H9 (cell line): ENCODE results near the gene PLCD3. TPM values are rescaled to one million over a fixed set of nuclear protein-coding genes. Genes with fewer than 3 reads are reported as not detected.

ENCODE experiments used
- DNase-seq: peaks from one replicate; pipeline ENCODE4 v3.0.0-alpha.2; 2017
- H2AFZ ChIP-seq: one replicate; pipeline ENCODE4 v1.6.1; 2013; ENCODE audit warnings: mild to moderate bottlenecking, low read length, control low read depth, moderate library complexity
- H2AK5ac ChIP-seq: 2 replicates; pipeline ENCODE4 v1.6.1; 2013; ENCODE audit warnings: low read length, control low read depth, mixed read lengths; ENCODE audit not compliant: insufficient read length
- H2BK120ac ChIP-seq: one replicate; pipeline ENCODE4 v1.6.1; 2013; ENCODE audit warnings: low read depth, mild to moderate bottlenecking, low read length, control low read depth, inconsistent platforms; ENCODE audit not compliant: poor library complexity, severe bottlenecking
- H2BK12ac ChIP-seq: 2 replicates; pipeline ENCODE4 v1.6.1; 2013; ENCODE audit warnings: low read length, control low read depth, mixed read lengths, low read depth; ENCODE audit not compliant: insufficient read length
- H2BK15ac ChIP-seq: 2 replicates; pipeline ENCODE4 v1.6.1; 2013; ENCODE audit warnings: low read depth, low read length, control low read depth
- H2BK20ac ChIP-seq: one replicate; pipeline ENCODE4 v1.6.1; 2013; ENCODE audit warnings: low read depth, mild to moderate bottlenecking, low read length, control low read depth, inconsistent platforms; ENCODE audit not compliant: poor library complexity, severe bottlenecking
- H2BK5ac ChIP-seq: 2 replicates; pipeline ENCODE4 v1.6.1; 2013; ENCODE audit warnings: low read length, control low read depth, mixed read lengths; ENCODE audit not compliant: insufficient read length
- H3K14ac ChIP-seq: 2 replicates; pipeline ENCODE4 v1.6.1; 2013; ENCODE audit warnings: low read length, control low read depth; ENCODE audit not compliant: insufficient read depth
- H3K18ac ChIP-seq: 2 replicates; pipeline ENCODE4 v1.6.1; 2013; ENCODE audit warnings: low read depth, mild to moderate bottlenecking, mixed read lengths, low read length, control low read depth; ENCODE audit not compliant: insufficient read length
- H3K23ac ChIP-seq: 2 replicates; pipeline ENCODE4 v1.6.1; 2013; ENCODE audit warnings: low read length, control low read depth, mixed read lengths, low read depth; ENCODE audit not compliant: insufficient read length
- H3K23me2 ChIP-seq: 2 replicates; pipeline ENCODE4 v1.6.1; 2013; ENCODE audit warnings: low read depth, mild to moderate bottlenecking, mixed read lengths, low read length, control low read depth; ENCODE audit not compliant: insufficient read length, poor library complexity, severe bottlenecking
- H3K27ac ChIP-seq: 2 replicates; pipeline ENCODE4 v1.5.1; 2013; ENCODE audit warnings: low read length, control low read depth, mixed read lengths, low read depth; ENCODE audit not compliant: insufficient read length
- H3K27me3 ChIP-seq: 2 replicates; pipeline ENCODE4 v1.6.1; 2013; ENCODE audit warnings: low read length, control low read depth, inconsistent platforms; ENCODE audit not compliant: insufficient read depth
- H3K4ac ChIP-seq: 2 replicates; pipeline ENCODE4 v1.6.1; 2013; ENCODE audit warnings: low read depth, mild to moderate bottlenecking, control low read depth, inconsistent platforms, low read length, moderate library complexity
- H3K4me1 ChIP-seq: 2 replicates; pipeline ENCODE4 v1.6.1; 2013; ENCODE audit warnings: low read length, control low read depth, inconsistent platforms; ENCODE audit not compliant: insufficient read depth
- H3K4me2 ChIP-seq: 2 replicates; pipeline ENCODE4 v1.6.1; 2013; ENCODE audit warnings: low read length, control low read depth, mixed read lengths; ENCODE audit not compliant: insufficient read length, insufficient read depth
- H3K56ac ChIP-seq: 2 replicates; pipeline ENCODE4 v1.6.1; 2013; ENCODE audit warnings: low read depth, mild to moderate bottlenecking, mixed read lengths, low read length, control low read depth; ENCODE audit not compliant: insufficient read length
- H3K79me1 ChIP-seq: 2 replicates; pipeline ENCODE4 v1.6.1; 2013; ENCODE audit warnings: low read depth, mild to moderate bottlenecking, moderate library complexity, low read length, control low read depth, inconsistent platforms; ENCODE audit not compliant: insufficient read depth, poor library complexity, severe bottlenecking
- H3K79me2 ChIP-seq: 2 replicates; pipeline ENCODE4 v1.6.1; 2013; ENCODE audit warnings: low read length, control low read depth, inconsistent platforms; ENCODE audit not compliant: insufficient read depth
- H3K9ac ChIP-seq: 2 replicates; pipeline ENCODE4 v1.6.1; 2013; ENCODE audit warnings: low read length, control low read depth, mixed read lengths; ENCODE audit not compliant: insufficient read length; ENCODE audit errors: extremely low read depth
- H3K9me3 ChIP-seq: one replicate; pipeline ENCODE4 v1.6.1; 2013; ENCODE audit warnings: low read depth, low read length, inconsistent platforms; ENCODE audit not compliant: control insufficient read depth
- H3T11ph ChIP-seq: one replicate; pipeline ENCODE4 v1.6.1; 2013; ENCODE audit warnings: mild to moderate bottlenecking, low read length, control low read depth, inconsistent platforms
- H4K20me1 ChIP-seq: one replicate; pipeline ENCODE4 v1.6.1; 2013; ENCODE audit not compliant: control insufficient read depth, insufficient read length, insufficient read depth
- H4K5ac ChIP-seq: 2 replicates; pipeline ENCODE4 v1.6.1; 2013; ENCODE audit warnings: low read depth, mild to moderate bottlenecking, mixed read lengths, low read length, control low read depth; ENCODE audit not compliant: insufficient read length
- H4K8ac ChIP-seq: replicated peaks from 2 replicates; pipeline ENCODE4 v1.6.1; 2013; ENCODE audit warnings: low read length, control low read depth, mixed read lengths, low read depth; ENCODE audit not compliant: insufficient read length
- H4K91ac ChIP-seq: 2 replicates; pipeline ENCODE4 v1.6.1; 2013; ENCODE audit warnings: low read depth, mild to moderate bottlenecking, moderate library complexity, mixed read lengths, low read length, control low read depth; ENCODE audit not compliant: insufficient read length
- H3K27ac Mint-ChIP-seq, 3 experiments: 2 replicates in 2 of 3; 3 replicates in 1 of 3; pipeline ENCODE4 v1.8.0; 2020 to 2021; ENCODE audit warnings: mixed read lengths in 3 of 3, mild to moderate bottlenecking in 1 of 3, moderate library complexity in 1 of 3
- H3K27me3 Mint-ChIP-seq: 2 replicates; pipeline ENCODE4 v1.8.0; 2021; ENCODE audit warnings: low read depth, mild to moderate bottlenecking, moderate library complexity, mixed read lengths
- H3K36me3 Mint-ChIP-seq, 3 experiments: 2 replicates in 2 of 3; 3 replicates in 1 of 3; pipeline ENCODE4 v1.8.0; 2020 to 2021; ENCODE audit warnings: low read depth in 3 of 3, mixed read lengths in 3 of 3; ENCODE audit not compliant: insufficient read depth in 1 of 3
- H3K4me1 Mint-ChIP-seq, 2 experiments: 2 replicates each; pipeline ENCODE4 v1.8.0; 2020; ENCODE audit warnings: mixed read lengths in 2 of 2
- H3K4me3 Mint-ChIP-seq, 2 experiments: 2 replicates in 1 of 2; 3 replicates in 1 of 2; pipeline ENCODE4 v1.8.0; 2020 to 2021; ENCODE audit warnings: mild to moderate bottlenecking in 2 of 2, mixed read lengths in 2 of 2, moderate library complexity in 1 of 2
- H3K9me3 Mint-ChIP-seq, 2 experiments: 2 replicates in 1 of 2; 3 replicates in 1 of 2; pipeline ENCODE4 v1.8.0; 2020; ENCODE audit warnings: mild to moderate bottlenecking in 2 of 2, mixed read lengths in 2 of 2, moderate library complexity in 1 of 2
- WGBS: extraction: QIAGEN DNeasy Blood & Tissue Kit; methylation state at CpG from one replicate; pipeline ENCODE4 v1.1.7; 2013; ENCODE audit warnings: missing lambda C conversion rate, low lambda C conversion rate, mixed read lengths; ENCODE audit not compliant: insufficient read length; ENCODE audit errors: extremely low coverage; 5-methylcytosine and 5-hydroxymethylcytosine counted together
- total RNA-seq: library from RNA; stranded (reverse); gene quantifications from 2 replicates; pipeline ENCODE4 v1.2.1, GENCODE V29; 2021
- TF ChIP-seq, protein P1 (sequence below): fragments of 200-600 bp; sonication (generic); conservative IDR thresholded peaks from 3 replicates; pipeline ENCODE4 v1.8.0; 2021; ENCODE audit warnings: antibody characterized with exemption, mild to moderate bottlenecking

The PLCD3 gene
- total RNA-seq, 1 experiment from 2014 or later: 41.6 TPM

DNA sequence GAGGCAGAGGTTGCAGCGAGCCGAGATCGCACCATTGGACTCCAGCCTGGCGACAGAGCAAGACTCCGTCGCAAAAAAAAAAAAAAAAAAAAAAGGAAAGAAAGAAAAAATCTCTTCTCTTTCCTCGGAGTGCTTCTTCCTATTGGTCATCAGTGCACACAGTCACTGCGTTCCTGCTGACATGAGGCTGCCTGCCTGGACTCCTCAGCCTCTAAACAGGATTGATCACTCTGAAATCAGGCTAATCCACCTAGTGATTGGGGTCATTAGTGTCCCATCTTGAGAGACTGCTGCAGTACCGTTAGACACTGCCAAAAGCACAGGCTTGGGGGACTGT is 30.8 kb downstream of the PLCD3 start:
- H2AK5ac ChIP-seq: no peak overlapping the region
- no peak overlapping the region for H3K4me3 Mint-ChIP-seq
- H3K36me3 Mint-ChIP-seq: peaks cover 42 to 93% (median 82%) of the 10 kb centered on the region in 3 experiments
- H3K79me1 ChIP-seq: no peaks in the 10 kb centered on the region
- H2BK5ac ChIP-seq: no peak overlapping the region
- H3K9me3 Mint-ChIP-seq: no peaks in the 10 kb centered on the region
- TF ChIP-seq, protein P1, sequence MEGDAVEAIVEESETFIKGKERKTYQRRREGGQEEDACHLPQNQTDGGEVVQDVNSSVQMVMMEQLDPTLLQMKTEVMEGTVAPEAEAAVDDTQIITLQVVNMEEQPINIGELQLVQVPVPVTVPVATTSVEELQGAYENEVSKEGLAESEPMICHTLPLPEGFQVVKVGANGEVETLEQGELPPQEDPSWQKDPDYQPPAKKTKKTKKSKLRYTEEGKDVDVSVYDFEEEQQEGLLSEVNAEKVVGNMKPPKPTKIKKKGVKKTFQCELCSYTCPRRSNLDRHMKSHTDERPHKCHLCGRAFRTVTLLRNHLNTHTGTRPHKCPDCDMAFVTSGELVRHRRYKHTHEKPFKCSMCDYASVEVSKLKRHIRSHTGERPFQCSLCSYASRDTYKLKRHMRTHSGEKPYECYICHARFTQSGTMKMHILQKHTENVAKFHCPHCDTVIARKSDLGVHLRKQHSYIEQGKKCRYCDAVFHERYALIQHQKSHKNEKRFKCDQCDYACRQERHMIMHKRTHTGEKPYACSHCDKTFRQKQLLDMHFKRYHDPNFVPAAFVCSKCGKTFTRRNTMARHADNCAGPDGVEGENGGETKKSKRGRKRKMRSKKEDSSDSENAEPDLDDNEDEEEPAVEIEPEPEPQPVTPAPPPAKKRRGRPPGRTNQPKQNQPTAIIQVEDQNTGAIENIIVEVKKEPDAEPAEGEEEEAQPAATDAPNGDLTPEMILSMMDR: no peak
- H3K4me2 ChIP-seq: no peak overlapping the region
- no peaks in the 10 kb centered on the region; the same call in 1 of the 2 replicates for H3K79me2 ChIP-seq
- H3K27me3 ChIP-seq: no peaks in the 10 kb centered on the region
- peak overlapping the region in 2 of 3 experiments; percentile 18 to 72; a peak in 1 of 7 replicates for H3K27ac Mint-ChIP-seq
- no peak overlapping the region for H3K23ac ChIP-seq
- no peak overlapping the region for H2BK15ac ChIP-seq
- H3K4me1 Mint-ChIP-seq: peaks cover 0 to 7% of the 10 kb centered on the region in 2 experiments; a peak in 2 of 4 replicates
- no peak overlapping the region for H2BK120ac ChIP-seq
- no peaks in the 10 kb centered on the region for H3K9me3 ChIP-seq
- no peak overlapping the region for H2AFZ ChIP-seq
- no peak overlapping the region for H4K5ac ChIP-seq
- H4K91ac ChIP-seq: no peak overlapping the region
- WGBS: no CpG with 5 or more reads among the region's 9 CpGs
- H4K8ac ChIP-seq: no peak overlapping the region
- H3K56ac ChIP-seq: no peak overlapping the region
- DNase-seq: no peak
- no peak overlapping the region for H3K18ac ChIP-seq
- no peaks in the 10 kb centered on the region for H3K4me1 ChIP-seq
- H3K4ac ChIP-seq: no peak overlapping the region
- no peak overlapping the region for H3T11ph ChIP-seq
- H3K23me2 ChIP-seq: no peaks in the 10 kb centered on the region
- H4K20me1 ChIP-seq: no peaks in the 10 kb centered on the region
- no peak overlapping the region for H3K9ac ChIP-seq
- no peak overlapping the region for H2BK12ac ChIP-seq
- no peak overlapping the region for H2BK20ac ChIP-seq
- no peak overlapping the region for H3K14ac ChIP-seq
- H3K27ac ChIP-seq: no peak overlapping the region
- H3K27me3 Mint-ChIP-seq: no peaks in the 10 kb centered on the region
